Vagina (tissue), 2 donors: ENCODE results near the gene LCOR. TPM values are rescaled to one million over a fixed set of nuclear protein-coding genes. Genes with fewer than 3 reads are reported as not detected.

Experiments used
- DNase-seq, 2 donors: peaks; one replicate each; pipeline ENCODE4 v3.0.0-alpha.2; 2017; ENCODE audit errors: extremely low spot score in 2 of 2
- H3K27ac ChIP-seq: fragments of 200-600 bp; sonication (generic); one replicate; pipeline ENCODE4 v1.5.1; 2019
- H3K27me3 ChIP-seq: fragments of 200-600 bp; sonication (generic); one replicate; pipeline ENCODE4 v1.5.1; 2019
- H3K36me3 ChIP-seq, 2 donors: fragments of 200-600 bp; sonication (generic); one replicate each; pipeline ENCODE4 v1.5.1; 2017 to 2019
- H3K4me1 ChIP-seq: fragments of 200-600 bp; sonication (generic); one replicate; pipeline ENCODE4 v1.5.1; 2019
- H3K4me3 ChIP-seq, 2 donors: fragments of 200-600 bp; sonication (generic); 1 replicate in 1 of 2; 2 replicates in 1 of 2; pipeline ENCODE4 v1.5.1; 2016 to 2019
- H3K9me3 ChIP-seq: fragments of 200-600 bp; sonication (generic); one replicate; pipeline ENCODE4 v1.5.1; 2019
- POLR2A ChIP-seq, 2 donors: fragments of 450-650 bp; IDR thresholded peaks; one replicate each; pipeline ENCODE4 v1.6.1; 2017; ENCODE audit warnings: antibody characterized with exemption in 2 of 2, mild to moderate bottlenecking in 2 of 2, moderate library complexity in 2 of 2
- POLR2AphosphoS5 ChIP-seq, 2 donors: sonication (generic); formaldehyde crosslinking; IDR thresholded peaks; one replicate each; pipeline ENCODE4 v1.9.0; 2017; ENCODE audit warnings: antibody characterized with exemption in 2 of 2, mild to moderate bottlenecking in 2 of 2, low read depth in 1 of 2; ENCODE audit not compliant: insufficient read depth in 1 of 2
- intact Hi-C: fragments of 100-400 bp; cut with DNase I; formaldehyde crosslinking; loops from one replicate; pipeline ENCODE4 v1.15.1; 2023
- total RNA-seq: library from RNA; depleted of rRNA; stranded (reverse); fragments of >200 nt; gene quantifications from one replicate; pipeline ENCODE4 v1.2.3, GENCODE V29; 2016
- TF ChIP-seq, protein P1 (sequence below), 3 experiments: fragments of 450-650 bp in 2 of 3; fragments of 200-600 bp in 1 of 3; sonication (generic) in 1 of 3; IDR thresholded peaks; one replicate each; pipeline ENCODE4 v1.5.1; 2017 to 2019; ENCODE audit warnings: antibody characterized with exemption in 3 of 3, mild to moderate bottlenecking in 2 of 3, moderate library complexity in 2 of 3

Gene LCOR
- total RNA-seq, 1 donor from 2014 or later, result 85.2 TPM

GRCh38 chr10:96831200-96831866 lies 765 bp upstream of the LCOR start:
- Histone ChIP-seq H3K36me3 (no peaks in the 10 kb centered on the region), H3K27me3 (no peaks in the 10 kb centered on the region), H3K4me1 (peaks cover 34% of the 10 kb centered on the region), H3K4me3 (peak overlapping the region; percentile 70 to 96), H3K9me3 (no peaks in the 10 kb centered on the region), H3K27ac (peak overlapping the region; percentile 97)
- intact Hi-C loops, result no loop called here
- TF ChIP-seq POLR2AphosphoS5 (IDR thresholded peaks at IDR 0.05; ENCODE audit: insufficient read depth in 1 of 2, low read depth in 1 of 2), result no peak
- TF ChIP-seq, protein P1, sequence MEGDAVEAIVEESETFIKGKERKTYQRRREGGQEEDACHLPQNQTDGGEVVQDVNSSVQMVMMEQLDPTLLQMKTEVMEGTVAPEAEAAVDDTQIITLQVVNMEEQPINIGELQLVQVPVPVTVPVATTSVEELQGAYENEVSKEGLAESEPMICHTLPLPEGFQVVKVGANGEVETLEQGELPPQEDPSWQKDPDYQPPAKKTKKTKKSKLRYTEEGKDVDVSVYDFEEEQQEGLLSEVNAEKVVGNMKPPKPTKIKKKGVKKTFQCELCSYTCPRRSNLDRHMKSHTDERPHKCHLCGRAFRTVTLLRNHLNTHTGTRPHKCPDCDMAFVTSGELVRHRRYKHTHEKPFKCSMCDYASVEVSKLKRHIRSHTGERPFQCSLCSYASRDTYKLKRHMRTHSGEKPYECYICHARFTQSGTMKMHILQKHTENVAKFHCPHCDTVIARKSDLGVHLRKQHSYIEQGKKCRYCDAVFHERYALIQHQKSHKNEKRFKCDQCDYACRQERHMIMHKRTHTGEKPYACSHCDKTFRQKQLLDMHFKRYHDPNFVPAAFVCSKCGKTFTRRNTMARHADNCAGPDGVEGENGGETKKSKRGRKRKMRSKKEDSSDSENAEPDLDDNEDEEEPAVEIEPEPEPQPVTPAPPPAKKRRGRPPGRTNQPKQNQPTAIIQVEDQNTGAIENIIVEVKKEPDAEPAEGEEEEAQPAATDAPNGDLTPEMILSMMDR (IDR thresholded peaks at IDR 0.05), result no peak
- DNase-seq, result no peak

GRCh38 chr10:96832721-96833219 lies 672 bp downstream of the LCOR start:
- Histone ChIP-seq H3K36me3 (no peaks in the 10 kb centered on the region), H3K27ac (peak overlapping the region; percentile 97), H3K9me3 (no peaks in the 10 kb centered on the region), H3K27me3 (no peaks in the 10 kb centered on the region), H3K4me1 (peaks cover 48% of the 10 kb centered on the region), H3K4me3 (peak overlapping the region; percentile 70 to 96)
- intact Hi-C loops, result no loop called here
- TF ChIP-seq POLR2A (IDR thresholded peaks at IDR 0.05), result peak in 1 of 2 donors; percentile 36
- TF ChIP-seq POLR2AphosphoS5 (IDR thresholded peaks at IDR 0.05; ENCODE audit: insufficient read depth in 1 of 2, low read depth in 1 of 2), result no peak
- DNase-seq, result no peak

DNA sequence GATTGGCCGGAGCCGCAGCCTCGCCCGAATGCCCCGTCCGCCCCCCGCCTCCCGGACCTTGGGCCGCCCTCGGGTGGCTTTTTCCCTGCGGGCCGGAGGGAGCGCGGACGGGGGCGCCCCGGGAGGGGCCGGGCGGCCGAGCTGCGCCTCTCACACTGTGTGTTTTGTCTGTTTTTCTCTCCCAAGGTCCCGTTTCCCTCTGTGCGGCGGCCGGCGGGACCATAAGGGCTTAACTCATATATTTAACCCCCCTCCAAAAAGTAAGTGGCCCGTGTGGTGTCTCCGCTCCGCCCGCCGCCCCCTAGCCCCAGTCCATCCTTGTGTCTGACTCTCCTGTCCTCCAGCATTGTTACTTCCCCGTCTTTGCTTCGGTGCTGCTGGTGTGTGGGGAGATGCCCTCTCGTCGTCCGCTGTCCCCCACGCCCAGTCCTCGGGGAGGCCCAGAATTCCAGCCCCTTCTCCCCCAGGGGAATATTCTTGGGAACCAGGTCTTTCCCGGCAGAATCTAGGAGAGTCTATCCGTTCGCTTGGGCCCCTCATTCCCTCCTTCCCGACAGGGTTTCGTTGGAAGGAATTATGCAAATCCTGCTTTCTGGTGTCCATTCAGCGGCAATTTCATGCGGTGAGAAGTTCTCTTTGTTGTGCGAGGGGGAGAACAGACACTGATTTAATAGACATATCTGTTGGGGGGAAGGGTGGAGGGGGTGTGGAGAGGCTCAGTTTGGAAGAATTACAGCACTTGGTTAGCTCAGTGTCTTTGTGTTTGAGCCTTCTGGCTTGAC lies 1.3 kb downstream of the LCOR start:
- TF ChIP-seq POLR2A (IDR thresholded peaks at IDR 0.05) (no peak), POLR2AphosphoS5 (IDR thresholded peaks at IDR 0.05; ENCODE audit: insufficient read depth in 1 of 2, low read depth in 1 of 2) (no peak)
- TF ChIP-seq, protein P1 (IDR thresholded peaks at IDR 0.05), result no peak
- H3K27ac ChIP-seq, result peak overlapping the region; percentile 97
- no peaks in the 10 kb centered on the region for H3K9me3 ChIP-seq
- peaks cover 48% of the 10 kb centered on the region for H3K4me1 ChIP-seq
- intact Hi-C loops, result no loop called here
- no peak for DNase-seq
- H3K36me3 ChIP-seq, result no peaks in the 10 kb centered on the region
- H3K27me3 ChIP-seq, result no peaks in the 10 kb centered on the region
- peak overlapping the region; percentile 70 to 96 for H3K4me3 ChIP-seq

DNA sequence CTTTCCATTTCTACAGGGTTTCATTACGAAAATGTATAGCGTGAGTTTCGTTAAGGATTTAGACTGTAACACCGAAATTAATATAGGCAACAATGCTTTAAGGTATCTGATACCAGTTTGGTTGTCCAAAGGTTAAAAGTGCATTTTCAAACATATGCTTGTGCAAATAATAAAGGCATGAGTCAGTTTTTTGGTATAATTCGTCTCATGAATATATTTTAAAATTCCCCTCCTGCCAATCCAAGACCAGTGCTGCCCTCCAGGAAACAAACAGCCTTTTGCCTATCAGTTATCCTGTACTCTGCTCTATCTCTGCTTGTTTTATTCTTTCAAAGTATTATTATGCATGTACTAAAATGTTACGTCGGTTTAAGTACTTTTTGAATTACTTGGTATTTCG lies 2.0 kb downstream of the LCOR start:
- TF ChIP-seq POLR2AphosphoS5 (IDR thresholded peaks at IDR 0.05; ENCODE audit: insufficient read depth in 1 of 2, low read depth in 1 of 2), result no peak
- TF ChIP-seq, protein P1 (IDR thresholded peaks at IDR 0.05), result no peak
- no peak for TF ChIP-seq POLR2A (IDR thresholded peaks at IDR 0.05)
- Histone ChIP-seq H3K4me3 (peak overlapping the region; percentile 70 to 96), H3K9me3 (no peaks in the 10 kb centered on the region), H3K4me1 (peaks cover 55% of the 10 kb centered on the region), H3K27me3 (no peaks in the 10 kb centered on the region), H3K27ac (peak overlapping the region; percentile 97), H3K36me3 (no peaks in the 10 kb centered on the region)
- intact Hi-C loops, result no loop called here
- DNase-seq, result no peak

DNA sequence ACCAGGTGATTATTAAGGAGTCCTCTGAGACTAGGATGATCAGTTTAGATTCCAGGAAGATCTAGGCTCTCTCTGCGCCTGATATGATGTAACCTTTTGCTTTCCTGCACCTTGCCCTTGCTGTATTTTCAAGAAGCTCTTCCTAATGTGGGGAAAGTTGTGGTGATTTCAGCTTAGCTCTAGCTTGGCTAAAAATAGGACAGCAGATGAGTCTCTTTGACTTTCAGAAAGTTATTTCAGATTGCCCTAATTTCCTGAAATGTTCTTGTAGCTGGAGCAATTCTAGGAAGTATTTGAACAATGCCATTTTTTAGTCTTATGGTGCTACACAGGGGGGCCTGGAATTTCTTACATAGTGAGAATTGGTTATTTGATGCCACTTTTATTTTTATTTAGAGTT lies 3.8 kb downstream of the LCOR start:
- no peak overlapping the region for H3K4me3 ChIP-seq
- intact Hi-C loops, result no loop called here
- no peaks in the 10 kb centered on the region for H3K36me3 ChIP-seq
- H3K27ac ChIP-seq, result no peak overlapping the region
- peaks cover 67% of the 10 kb centered on the region for H3K4me1 ChIP-seq
- TF ChIP-seq, protein P1 (IDR thresholded peaks at IDR 0.05), result no peak
- TF ChIP-seq POLR2AphosphoS5 (IDR thresholded peaks at IDR 0.05; ENCODE audit: insufficient read depth in 1 of 2, low read depth in 1 of 2), result no peak
- TF ChIP-seq POLR2A (IDR thresholded peaks at IDR 0.05), result no peak
- no peak for DNase-seq
- no peaks in the 10 kb centered on the region for H3K27me3 ChIP-seq
- H3K9me3 ChIP-seq, result no peaks in the 10 kb centered on the region
